ENCODE measurements around the gene ARF6.

GRCh38 chr14:49876563-49877127, 16.2 kb upstream of the ARF6 start:
- TF ChIP-seq, protein P1, sequence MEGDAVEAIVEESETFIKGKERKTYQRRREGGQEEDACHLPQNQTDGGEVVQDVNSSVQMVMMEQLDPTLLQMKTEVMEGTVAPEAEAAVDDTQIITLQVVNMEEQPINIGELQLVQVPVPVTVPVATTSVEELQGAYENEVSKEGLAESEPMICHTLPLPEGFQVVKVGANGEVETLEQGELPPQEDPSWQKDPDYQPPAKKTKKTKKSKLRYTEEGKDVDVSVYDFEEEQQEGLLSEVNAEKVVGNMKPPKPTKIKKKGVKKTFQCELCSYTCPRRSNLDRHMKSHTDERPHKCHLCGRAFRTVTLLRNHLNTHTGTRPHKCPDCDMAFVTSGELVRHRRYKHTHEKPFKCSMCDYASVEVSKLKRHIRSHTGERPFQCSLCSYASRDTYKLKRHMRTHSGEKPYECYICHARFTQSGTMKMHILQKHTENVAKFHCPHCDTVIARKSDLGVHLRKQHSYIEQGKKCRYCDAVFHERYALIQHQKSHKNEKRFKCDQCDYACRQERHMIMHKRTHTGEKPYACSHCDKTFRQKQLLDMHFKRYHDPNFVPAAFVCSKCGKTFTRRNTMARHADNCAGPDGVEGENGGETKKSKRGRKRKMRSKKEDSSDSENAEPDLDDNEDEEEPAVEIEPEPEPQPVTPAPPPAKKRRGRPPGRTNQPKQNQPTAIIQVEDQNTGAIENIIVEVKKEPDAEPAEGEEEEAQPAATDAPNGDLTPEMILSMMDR (IDR thresholded peaks at IDR 0.05): no peak
- TF ChIP-seq POLR2A (IDR thresholded peaks at IDR 0.05): no peak
